Inflammatory macrophage treated with lipopolysaccharide for 4 hours (primary cell): ENCODE results near the gene CSAG2.
"Not testable (repeated sequence)": the region's sequence is repeated elsewhere in the genome, so short reads cannot be mapped to it uniquely, and the experiment has no call there.

Experiments
- DNase-seq: peaks from one replicate; pipeline ENCODE4 v3.0.0-alpha.2; 2020

CSAG2 gene

GRCh38 chrX:152709173-152709572 is at the start of gene CSAG2:
CSAG2 (minus strand) TSS chrX:152709273; CDS start chrX:152709112, 161 bp downstream.
- DNase-seq = not testable (repeated sequence)

DNA sequence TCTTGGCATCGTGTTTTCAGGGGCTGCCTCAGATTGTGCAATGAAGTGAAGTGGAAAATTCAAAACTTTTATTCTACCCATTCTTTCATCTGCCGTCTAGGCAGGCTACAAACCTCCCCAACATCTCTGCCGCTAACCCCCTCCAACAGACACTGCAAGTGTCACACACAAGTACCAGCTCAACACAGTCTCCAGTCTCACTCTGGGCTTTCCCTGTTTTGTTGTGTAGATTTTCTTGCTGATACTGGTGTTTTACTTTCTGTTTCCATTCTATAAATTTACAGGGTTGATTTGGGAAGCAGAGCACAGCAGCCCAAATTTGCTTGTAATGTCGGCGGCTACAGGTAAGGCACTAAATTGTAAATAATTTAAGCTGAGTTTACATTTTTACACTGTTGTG is 45.8 kb upstream of the CSAG2 start:
- DNase-seq = not testable (repeated sequence)

GRCh38 chrX:152753686-152754650 is 44.9 kb upstream of the CSAG2 start, which contains the start of gene MAGEA2:
MAGEA2 (minus strand) TSS chrX:152753842; CDS start chrX:152751363, 2,479 bp downstream.
- DNase-seq = not testable (repeated sequence)

- DNase-seq = no peak
Observed at GRCh38 chrX:152738560-152738959, 29.5 kb upstream of the CSAG2 start.

GRCh38 chrX:152736528-152736927 is 27.5 kb upstream of the CSAG2 start:
- not testable (repeated sequence) for DNase-seq

GRCh38 chrX:152735860-152736511 is 26.9 kb upstream of the CSAG2 start:
- no peak for DNase-seq

- DNase-seq = no peak
Observed at GRCh38 chrX:152735101-152735500, 26.0 kb upstream of the CSAG2 start.

- DNase-seq = not testable (repeated sequence)
Observed at GRCh38 chrX:152734143-152734858, 25.2 kb upstream of the CSAG2 start.

DNA sequence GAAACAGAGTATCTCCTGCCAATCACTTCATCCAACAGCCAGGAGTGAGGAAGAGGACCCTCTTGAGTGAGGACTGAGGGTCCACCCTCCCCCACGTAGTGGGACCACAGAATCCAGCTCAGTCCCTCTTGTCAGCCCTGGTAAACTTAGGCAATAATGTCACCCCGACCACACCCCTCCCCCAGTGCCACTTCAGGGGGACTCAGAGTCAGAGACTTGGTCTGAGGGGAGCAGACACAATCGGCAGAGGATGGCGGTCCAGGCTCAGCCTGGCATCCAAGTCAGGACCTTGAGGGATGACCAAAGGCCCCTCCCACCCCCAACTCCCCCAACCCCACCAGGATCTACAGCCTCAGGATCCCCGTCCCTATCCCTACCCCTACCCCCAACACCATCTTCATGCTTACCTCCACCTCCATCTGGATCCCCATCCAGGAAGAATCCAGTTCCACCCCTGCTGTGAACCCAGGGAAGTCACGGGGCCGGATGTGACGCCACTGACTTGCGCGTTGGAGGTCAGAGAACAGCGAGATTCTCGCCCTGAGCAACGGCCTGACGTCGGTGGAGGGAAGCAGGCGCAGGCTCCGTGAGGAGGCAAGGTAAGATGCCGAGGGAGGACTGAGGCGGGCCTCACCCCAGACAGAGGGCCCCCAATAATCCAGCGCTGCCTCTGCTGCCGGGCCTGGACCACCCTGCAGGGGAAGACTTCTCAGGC is 24.3 kb upstream of the CSAG2 start, which contains the start of the genes CSAG1 and MAGEA12:
Gene CSAG1, minus strand, starts transcription at position 461 of the 715 bp plus-strand sequence. CDS start 1,261 bp downstream, outside the sequence.
Gene MAGEA12, plus strand, starts transcription at position 497 of the 715 bp plus-strand sequence. CDS start 2,405 bp downstream, outside the sequence.
- DNase-seq = no peak

GRCh38 chrX:152725409-152725808 is 16.3 kb upstream of the CSAG2 start:
- DNase-seq = no peak

DNA sequence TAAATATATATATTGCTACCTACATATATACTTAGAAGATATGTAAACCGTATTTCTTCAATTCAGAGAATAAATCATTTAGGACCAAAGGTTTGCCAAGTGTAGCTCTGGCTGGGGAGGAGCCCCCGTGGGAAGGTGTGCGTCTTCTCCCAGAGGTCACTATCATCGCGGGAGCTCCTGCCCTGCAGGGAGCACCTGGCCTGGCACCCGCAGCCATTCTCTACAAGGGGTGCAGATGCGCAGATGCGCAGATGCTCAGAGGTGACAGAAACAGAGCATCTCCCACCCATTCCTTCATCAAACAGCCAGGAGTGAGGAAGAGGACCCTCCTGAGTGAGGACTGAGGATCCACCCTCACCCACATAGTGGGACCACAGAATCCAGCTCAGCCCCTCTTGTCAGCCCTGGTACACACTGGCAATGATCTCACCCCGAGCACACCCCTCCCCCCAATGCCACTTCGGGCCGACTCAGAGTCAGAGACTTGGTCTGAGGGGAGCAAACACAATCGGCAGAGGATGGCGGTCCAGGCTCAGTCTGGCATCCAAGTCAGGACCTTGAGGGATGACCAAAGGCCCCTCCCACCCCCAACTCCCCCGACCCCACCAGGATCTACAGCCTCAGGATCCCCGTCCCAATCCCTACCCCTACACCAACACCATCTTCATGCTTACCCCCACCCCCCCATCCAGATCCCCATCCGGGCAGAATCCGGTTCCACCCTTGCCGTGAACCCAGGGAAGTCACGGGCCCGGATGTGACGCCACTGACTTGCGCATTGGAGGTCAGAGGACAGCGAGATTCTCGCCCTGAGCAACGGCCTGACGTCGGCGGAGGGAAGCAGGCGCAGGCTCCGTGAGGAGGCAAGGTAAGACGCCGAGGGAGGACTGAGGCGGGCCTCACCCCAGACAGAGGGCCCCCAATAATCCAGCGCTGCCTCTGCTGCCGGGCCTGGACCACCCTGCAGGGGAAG is 5.0 kb upstream of the CSAG2 start, which contains the start of gene MAGEA2B:
Gene MAGEA2B, plus strand, starts transcription at position 814 of the 973 bp plus-strand sequence. CDS start 2,479 bp downstream, outside the sequence.
- DNase-seq = not testable (repeated sequence)

DNA sequence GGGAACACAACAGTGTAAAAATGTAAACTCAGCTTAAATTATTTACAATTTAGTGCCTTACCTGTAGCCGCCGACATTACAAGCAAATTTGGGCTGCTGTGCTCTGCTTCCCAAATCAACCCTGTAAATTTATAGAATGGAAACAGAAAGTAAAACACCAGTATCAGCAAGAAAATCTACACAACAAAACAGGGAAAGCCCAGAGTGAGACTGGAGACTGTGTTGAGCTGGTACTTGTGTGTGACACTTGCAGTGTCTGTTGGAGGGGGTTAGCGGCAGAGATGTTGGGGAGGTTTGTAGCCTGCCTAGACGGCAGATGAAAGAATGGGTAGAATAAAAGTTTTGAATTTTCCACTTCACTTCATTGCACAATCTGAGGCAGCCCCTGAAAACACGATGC is 4.1 kb upstream of the CSAG2 start:
- DNase-seq = not testable (repeated sequence)

GRCh38 chrX:152706500-152706899 is 2.6 kb downstream of the CSAG2 start:
- DNase-seq = not testable (repeated sequence)

DNA sequence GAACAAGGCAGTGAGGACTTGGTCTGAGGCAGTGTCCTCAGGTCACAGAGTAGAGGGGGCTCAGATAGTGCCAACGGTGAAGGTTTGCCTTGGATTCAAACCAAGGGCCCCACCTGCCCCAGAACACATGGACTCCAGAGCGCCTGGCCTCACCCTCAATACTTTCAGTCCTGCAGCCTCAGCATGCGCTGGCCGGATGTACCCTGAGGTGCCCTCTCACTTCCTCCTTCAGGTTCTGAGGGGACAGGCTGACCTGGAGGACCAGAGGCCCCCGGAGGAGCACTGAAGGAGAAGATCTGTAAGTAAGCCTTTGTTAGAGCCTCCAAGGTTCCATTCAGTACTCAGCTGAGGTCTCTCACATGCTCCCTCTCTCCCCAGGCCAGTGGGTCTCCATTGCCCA is 8.7 kb downstream of the CSAG2 start:
- not testable (repeated sequence) for DNase-seq

GRCh38 chrX:152697952-152698931 is 10.8 kb downstream of the CSAG2 start, which contains the start of gene MAGEA3:
MAGEA3 (plus strand) TSS chrX:152698794; CDS start chrX:152700833, 2,039 bp downstream.
- DNase-seq = not testable (repeated sequence)

- DNase-seq = not testable (repeated sequence)
Observed at GRCh38 chrX:152681012-152681411, 28.1 kb downstream of the CSAG2 start.

DNA sequence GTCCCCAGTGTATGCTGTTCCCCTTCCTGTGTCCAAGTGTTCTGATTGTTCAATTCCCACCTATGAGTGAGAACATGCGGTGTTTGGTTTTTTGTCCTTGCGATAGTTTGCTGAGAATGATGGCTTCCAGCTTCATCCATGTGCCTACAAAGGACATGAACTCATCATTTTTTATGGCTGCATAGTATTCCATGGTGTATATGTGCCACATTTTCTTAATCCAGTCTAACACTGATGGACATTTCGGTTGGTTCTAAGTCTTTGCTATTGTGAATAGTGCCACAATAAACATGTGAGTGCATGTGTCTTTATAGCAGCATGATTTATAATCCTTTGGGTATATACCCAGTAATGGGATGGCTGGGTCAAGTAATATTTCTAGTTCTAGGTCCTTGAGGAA is 34.4 kb downstream of the CSAG2 start:
- DNase-seq = not testable (repeated sequence)

GRCh38 chrX:152674135-152674534 is 34.9 kb downstream of the CSAG2 start:
- DNase-seq = no peak

DNA sequence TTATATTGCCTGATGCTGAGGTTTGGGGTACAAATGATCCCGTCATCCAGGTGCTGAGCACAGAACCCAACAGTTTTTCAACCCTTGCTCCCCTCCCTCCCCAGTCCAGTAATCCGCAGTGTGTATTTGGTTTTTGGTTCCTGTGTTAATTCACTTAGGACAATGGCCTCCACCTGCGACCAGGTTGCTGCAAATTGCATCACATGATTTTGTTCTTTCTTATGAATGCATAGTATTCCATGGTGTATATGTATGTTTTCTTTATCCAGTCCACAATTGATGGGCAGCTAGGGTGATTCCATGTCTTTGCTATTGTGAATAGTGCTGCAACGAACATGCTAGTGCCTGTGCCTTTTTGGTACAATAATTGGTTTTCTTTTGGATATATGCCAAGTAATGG is 46.0 kb downstream of the CSAG2 start:
- no peak for DNase-seq
